GM12878 (cell line): ENCODE results near the gene PLA2G15.

Experiments
- HDGF ChIP-seq: fragments of 450-650 bp; IDR thresholded peaks from 2 replicates; pipeline ENCODE4 v1.6.1; 2016; ENCODE audit warnings: antibody characterized with exemption
- POLR2AphosphoS5 ChIP-seq: IDR thresholded peaks from 2 replicates; pipeline ENCODE4 v1.6.1; 2011; ENCODE audit warnings: mild to moderate bottlenecking, low read length, inconsistent platforms

- TF ChIP-seq HDGF (no peak), POLR2AphosphoS5 (no peak)
Measured at GRCh38 chr16:68272507-68273209, 27.5 kb downstream of the PLA2G15 start.
